HG02678 (cell line): Measurements from ENCODE around the gene THEM4.
"Not testable (repeated sequence)": the region's sequence is repeated elsewhere in the genome, so short reads cannot be mapped to it uniquely, and the experiment has no call there.

ENCODE experiments used
- ATAC-seq: cut with Tn5 transposase; IDR thresholded peaks from one replicate; pipeline ENCODE4 v1.9.1; 2021; ENCODE audit warnings: mild to moderate bottlenecking, moderate library complexity; ENCODE audit not compliant: unreplicated experiment

THEM4 gene

GRCh38 chr1:151935154-151935553, 25.8 kb upstream of the THEM4 start:
- no peak for ATAC-seq

GRCh38 chr1:151934048-151934493, 24.8 kb upstream of the THEM4 start:
- no peak for ATAC-seq

- ATAC-seq = no peak
Measured at GRCh38 chr1:151924691-151925587, 15.6 kb upstream of the THEM4 start.

GRCh38 chr1:151923422-151923821, 14.1 kb upstream of the THEM4 start:
- ATAC-seq = no peak

- no peak for ATAC-seq
Measured at GRCh38 chr1:151920149-151920548, 10.8 kb upstream of the THEM4 start.

GRCh38 chr1:151918819-151919610, 9.7 kb upstream of the THEM4 start:
- no peak for ATAC-seq

- no peak for ATAC-seq
Measured at GRCh38 chr1:151918156-151918555, 8.8 kb upstream of the THEM4 start.

- ATAC-seq = no peak
Measured at GRCh38 chr1:151916726-151917370, 7.5 kb upstream of the THEM4 start.

GRCh38 chr1:151915061-151915686, 5.9 kb upstream of the THEM4 start:
- ATAC-seq = no peak

GRCh38 chr1:151914076-151914475, 4.8 kb upstream of the THEM4 start:
- no peak for ATAC-seq

- ATAC-seq = no peak
Measured at GRCh38 chr1:151912973-151913372, 3.7 kb upstream of the THEM4 start.

GRCh38 chr1:151908228-151908691, 1.1 kb downstream of the THEM4 start:
- ATAC-seq = no peak

- ATAC-seq = no peak
Measured at GRCh38 chr1:151907363-151908139, 1.8 kb downstream of the THEM4 start.

GRCh38 chr1:151906324-151906645, 3.0 kb downstream of the THEM4 start:
- ATAC-seq = not testable (repeated sequence)

GRCh38 chr1:151905443-151906323, 3.6 kb downstream of the THEM4 start:
- not testable (repeated sequence) for ATAC-seq

GRCh38 chr1:151905070-151905442, 4.3 kb downstream of the THEM4 start:
- no peak for ATAC-seq

- ATAC-seq = no peak
Measured at GRCh38 chr1:151902858-151903257, 6.5 kb downstream of the THEM4 start.

- ATAC-seq = not testable (repeated sequence)
Measured at GRCh38 chr1:151900804-151901203, 8.5 kb downstream of the THEM4 start.

GRCh38 chr1:151898519-151898991, 10.8 kb downstream of the THEM4 start:
- no peak for ATAC-seq
